KMS-11 (cell line): Measurements from ENCODE around the gene DUSP9.

Experiments used
- H2AFZ ChIP-seq: fragments of 200-600 bp; sonication (generic); 2 replicates; pipeline ENCODE4 v1.6.1; 2016; ENCODE audit warnings: antibody characterized with exemption, mixed run types, low read depth
- H3K27ac ChIP-seq: fragments of 200-600 bp; sonication (generic); 2 replicates; pipeline ENCODE4 v1.6.1; 2016; ENCODE audit warnings: mild to moderate bottlenecking, mixed run types
- H3K27me3 ChIP-seq: fragments of 200-600 bp; sonication (generic); 2 replicates; pipeline ENCODE4 v1.6.1; 2017; ENCODE audit warnings: mild to moderate bottlenecking, low read depth, mixed run types, moderate library complexity; ENCODE audit not compliant: insufficient read depth
- H3K36me3 ChIP-seq: fragments of 200-600 bp; sonication (generic); 2 replicates; pipeline ENCODE4 v1.6.1; 2017; ENCODE audit warnings: mild to moderate bottlenecking, mixed run types; ENCODE audit not compliant: insufficient read depth
- H3K4me1 ChIP-seq: fragments of 200-600 bp; sonication (generic); 2 replicates; pipeline ENCODE4 v1.6.1; 2016; ENCODE audit warnings: mild to moderate bottlenecking, low read depth, mixed run types; ENCODE audit not compliant: poor library complexity, severe bottlenecking
- H3K4me2 ChIP-seq: fragments of 200-600 bp; sonication (generic); 2 replicates; pipeline ENCODE4 v1.7.0; 2016; ENCODE audit warnings: mild to moderate bottlenecking, mixed run types
- H3K4me3 ChIP-seq: fragments of 200-600 bp; sonication (generic); IDR thresholded peaks from 2 replicates; pipeline ENCODE4 v1.6.1; 2017; ENCODE audit warnings: low read depth, low read length, mixed read lengths; ENCODE audit not compliant: insufficient read depth
- H3K79me2 ChIP-seq: fragments of 200-600 bp; sonication (generic); 2 replicates; pipeline ENCODE4 v1.6.1; 2016; ENCODE audit warnings: low read depth, mixed run types; ENCODE audit not compliant: insufficient read depth
- H3K9ac ChIP-seq: fragments of 200-600 bp; sonication (generic); 2 replicates; pipeline ENCODE4 v1.6.1; 2016; ENCODE audit warnings: mild to moderate bottlenecking, mixed run types
- H4K20me1 ChIP-seq: fragments of 200-600 bp; sonication (generic); 2 replicates; pipeline ENCODE4 v1.6.1; 2016; ENCODE audit warnings: mild to moderate bottlenecking, mixed run types; ENCODE audit not compliant: insufficient read depth
- CTCF ChIP-seq: fragments of 200-600 bp; sonication (generic); conservative IDR thresholded peaks from 2 replicates; pipeline ENCODE4 v1.6.1; 2017; ENCODE audit warnings: low read depth, mild to moderate bottlenecking, antibody characterized with exemption, low read length, moderate library complexity, mixed read lengths

DUSP9 gene

DNA sequence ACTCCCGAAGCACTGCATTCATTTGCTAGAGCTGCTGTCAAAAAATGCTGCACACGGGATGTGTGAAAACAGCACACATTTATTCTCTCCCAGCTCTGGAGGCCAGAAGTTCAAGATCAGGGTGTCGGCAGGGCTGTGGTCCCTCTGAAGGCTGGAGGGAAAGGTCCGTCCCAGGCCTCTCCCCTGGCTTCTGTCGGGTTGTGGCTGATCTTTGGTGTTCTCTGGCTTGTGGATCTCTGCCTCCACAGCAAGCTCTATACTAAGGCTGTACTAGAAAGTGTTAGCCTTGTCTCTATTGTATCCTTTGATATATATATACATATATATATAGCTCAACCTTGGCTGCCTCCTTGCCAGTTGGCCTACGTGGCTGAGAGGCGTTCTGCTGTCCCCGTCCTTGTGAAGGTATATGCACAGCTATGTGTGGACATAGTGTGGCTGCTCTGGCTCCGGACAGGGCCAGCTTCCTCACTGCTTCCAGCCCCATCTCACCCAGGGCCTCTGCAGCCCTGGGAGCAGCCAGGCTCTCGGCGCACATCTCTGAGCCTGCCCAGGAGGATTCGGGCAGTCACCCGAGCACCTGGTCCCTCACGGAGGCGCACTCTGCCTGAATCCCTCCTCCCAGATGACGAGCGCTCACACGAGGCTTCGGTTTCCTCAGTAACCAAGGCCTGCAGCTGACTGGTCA, 15.0 kb upstream of the DUSP9 start:
- no peaks in the 10 kb centered on the region for H3K79me2 ChIP-seq
- H3K27me3 ChIP-seq, result peaks cover 48% of the 10 kb centered on the region
- TF ChIP-seq CTCF, result no peak
- H3K4me1 ChIP-seq, result no peaks in the 10 kb centered on the region
- no peak overlapping the region for H3K27ac ChIP-seq
- no peak overlapping the region for H3K4me3 ChIP-seq
- no peaks in the 10 kb centered on the region for H4K20me1 ChIP-seq
- H3K36me3 ChIP-seq, result no peaks in the 10 kb centered on the region
- H3K4me2 ChIP-seq, result no peak overlapping the region
- H3K9ac ChIP-seq, result no peak overlapping the region
- H2AFZ ChIP-seq, result no peak overlapping the region

DNA sequence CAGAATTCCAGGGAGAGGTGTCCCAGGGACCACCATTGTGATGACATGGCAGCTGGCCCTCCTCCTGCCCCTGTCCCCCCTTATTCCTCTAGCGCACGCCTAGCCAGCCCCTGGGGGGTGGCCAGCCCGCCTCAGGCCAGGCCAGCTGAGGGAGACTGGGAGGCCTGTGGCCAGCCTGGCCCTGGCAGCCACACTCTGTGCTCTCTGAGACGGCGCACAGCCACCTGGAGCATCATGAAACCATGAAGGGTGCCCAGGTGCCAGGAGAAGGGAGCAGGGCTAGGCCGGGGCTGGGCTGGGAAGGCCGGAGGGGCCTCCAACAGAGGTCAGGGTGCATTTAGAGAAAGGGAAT, 14.4 kb upstream of the DUSP9 start:
- Histone ChIP-seq H3K4me1 (no peaks in the 10 kb centered on the region), H3K36me3 (no peaks in the 10 kb centered on the region), H4K20me1 (no peaks in the 10 kb centered on the region), H3K4me2 (no peak overlapping the region), H3K9ac (no peak overlapping the region), H2AFZ (no peak overlapping the region), H3K79me2 (no peaks in the 10 kb centered on the region), H3K27ac (no peak overlapping the region), H3K27me3 (peaks cover 43% of the 10 kb centered on the region), H3K4me3 (no peak overlapping the region)
- TF ChIP-seq CTCF, result no peak

DNA sequence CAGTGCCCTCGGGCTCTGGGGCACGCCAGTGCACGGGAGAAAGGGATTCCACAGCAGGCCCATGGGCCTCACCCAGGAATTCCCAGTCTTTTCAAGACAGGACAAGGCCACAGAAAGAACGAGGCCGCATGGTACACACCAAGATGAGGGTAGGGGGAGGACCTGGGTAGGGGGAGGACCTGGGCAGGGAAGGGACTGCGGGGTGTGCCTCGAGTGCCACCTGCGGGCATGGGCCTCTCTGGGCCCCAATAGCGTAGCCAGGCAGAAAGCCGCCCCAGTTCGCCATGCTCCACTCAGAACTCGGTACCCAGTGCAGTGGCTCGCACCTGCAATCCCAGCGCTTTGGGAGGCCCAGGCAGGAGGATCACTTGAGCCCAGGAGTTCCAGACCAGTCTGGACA, 14.0 kb upstream of the DUSP9 start:
- Histone ChIP-seq H3K36me3 (no peaks in the 10 kb centered on the region), H4K20me1 (no peaks in the 10 kb centered on the region), H3K27me3 (peaks cover 45% of the 10 kb centered on the region), H3K27ac (no peak overlapping the region), H3K4me1 (no peaks in the 10 kb centered on the region), H3K4me2 (no peak overlapping the region), H3K9ac (no peak overlapping the region), H3K4me3 (no peak overlapping the region), H2AFZ (no peak overlapping the region), H3K79me2 (no peaks in the 10 kb centered on the region)
- no peak for TF ChIP-seq CTCF

GRCh38 chrX:153633607-153634180, 13.3 kb upstream of the DUSP9 start:
- no peak overlapping the region for H2AFZ ChIP-seq
- no peaks in the 10 kb centered on the region for H3K79me2 ChIP-seq
- TF ChIP-seq CTCF, result no peak
- no peak overlapping the region for H3K4me3 ChIP-seq
- H3K4me2 ChIP-seq, result no peak overlapping the region
- H3K4me1 ChIP-seq, result no peaks in the 10 kb centered on the region
- H3K36me3 ChIP-seq, result no peaks in the 10 kb centered on the region
- H4K20me1 ChIP-seq, result no peaks in the 10 kb centered on the region
- peaks cover 43% of the 10 kb centered on the region for H3K27me3 ChIP-seq
- H3K9ac ChIP-seq, result no peak overlapping the region
- no peak overlapping the region for H3K27ac ChIP-seq
